SK-N-MC (cell line): Measurements from ENCODE around the gene TRUB2.

Experiments used
- DNase-seq: peaks from one replicate; pipeline ENCODE4 v3.0.0-alpha.2; 2011; ENCODE audit warnings: low read depth, low spot score
- H3K27ac ChIP-seq: fragments of 200-600 bp; sonication (generic); 2 replicates; pipeline ENCODE4 v1.5.1; 2016; ENCODE audit warnings: mixed run types
- H3K36me3 ChIP-seq: fragments of 200-600 bp; sonication (generic); 2 replicates; pipeline ENCODE4 v1.6.1; 2017; ENCODE audit warnings: antibody characterized with exemption, low read length, mixed read lengths; ENCODE audit not compliant: insufficient read depth
- H3K4me3 ChIP-seq: fragments of 200-600 bp; sonication (generic); 2 replicates; pipeline ENCODE4 v1.5.1; 2016
- H3K9ac ChIP-seq: fragments of 200-600 bp; sonication (generic); 2 replicates; pipeline ENCODE4 v1.8.0; 2017; ENCODE audit warnings: mixed run types, mixed read lengths; ENCODE audit not compliant: insufficient read length
- H3K9me3 ChIP-seq: fragments of 200-600 bp; sonication (generic); 2 replicates; pipeline ENCODE4 v1.6.1; 2017; ENCODE audit warnings: low read depth, mild to moderate bottlenecking, antibody characterized with exemption, low read length, moderate library complexity, mixed read lengths
- EZH2 ChIP-seq: fragments of 200-600 bp; sonication (generic); IDR thresholded peaks from one replicate; pipeline ENCODE4 v1.6.1; 2017; ENCODE audit warnings: antibody characterized with exemption
- FOXP2 ChIP-seq: optimal IDR thresholded peaks from 2 replicates; pipeline ENCODE3; 2011; ENCODE audit warnings: mild to moderate bottlenecking, moderate library complexity; ENCODE audit not compliant: insufficient read depth; ENCODE audit errors: extremely low read length, control extremely low read depth
- POLR2AphosphoS5 ChIP-seq: IDR thresholded peaks from 2 replicates; pipeline ENCODE4 v1.6.1; 2012; ENCODE audit warnings: mild to moderate bottlenecking, low read depth, low read length, borderline replicate concordance

Gene TRUB2

DNA sequence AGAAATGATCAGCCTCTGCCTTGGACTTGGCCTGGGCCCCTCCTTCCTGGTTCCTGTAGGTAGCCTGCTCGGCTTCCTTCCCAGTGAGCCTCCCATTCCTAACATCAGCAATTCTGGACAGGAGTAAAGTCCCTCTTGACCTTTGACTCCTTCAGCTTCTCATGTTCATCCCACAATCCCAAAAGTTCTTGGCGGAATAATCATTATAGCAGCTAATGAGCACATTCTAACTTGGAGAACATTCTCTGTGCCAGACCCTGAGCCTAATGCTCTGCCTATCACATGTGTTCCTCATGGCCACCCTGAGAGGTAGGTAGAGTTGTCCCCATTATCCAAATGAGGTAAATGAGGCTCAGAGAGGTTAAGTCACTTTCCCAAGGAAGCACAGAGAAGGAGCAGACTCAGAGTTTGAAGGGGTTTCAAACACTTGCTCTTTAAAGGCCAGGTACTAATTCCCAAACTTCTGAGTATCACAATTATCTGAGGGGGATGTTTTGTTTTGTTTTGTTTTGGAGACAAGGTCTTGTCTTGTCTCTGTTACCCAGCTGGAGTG, 24.9 kb downstream of the TRUB2 start:
- no peak for TF ChIP-seq EZH2
- no peak for TF ChIP-seq POLR2AphosphoS5
- no peak for TF ChIP-seq FOXP2
- Histone ChIP-seq H3K4me3 (no peak overlapping the region), H3K36me3 (no peaks in the 10 kb centered on the region), H3K27ac (no peak overlapping the region), H3K9ac (no peak overlapping the region), H3K9me3 (no peaks in the 10 kb centered on the region)
- no peak for DNase-seq

DNA sequence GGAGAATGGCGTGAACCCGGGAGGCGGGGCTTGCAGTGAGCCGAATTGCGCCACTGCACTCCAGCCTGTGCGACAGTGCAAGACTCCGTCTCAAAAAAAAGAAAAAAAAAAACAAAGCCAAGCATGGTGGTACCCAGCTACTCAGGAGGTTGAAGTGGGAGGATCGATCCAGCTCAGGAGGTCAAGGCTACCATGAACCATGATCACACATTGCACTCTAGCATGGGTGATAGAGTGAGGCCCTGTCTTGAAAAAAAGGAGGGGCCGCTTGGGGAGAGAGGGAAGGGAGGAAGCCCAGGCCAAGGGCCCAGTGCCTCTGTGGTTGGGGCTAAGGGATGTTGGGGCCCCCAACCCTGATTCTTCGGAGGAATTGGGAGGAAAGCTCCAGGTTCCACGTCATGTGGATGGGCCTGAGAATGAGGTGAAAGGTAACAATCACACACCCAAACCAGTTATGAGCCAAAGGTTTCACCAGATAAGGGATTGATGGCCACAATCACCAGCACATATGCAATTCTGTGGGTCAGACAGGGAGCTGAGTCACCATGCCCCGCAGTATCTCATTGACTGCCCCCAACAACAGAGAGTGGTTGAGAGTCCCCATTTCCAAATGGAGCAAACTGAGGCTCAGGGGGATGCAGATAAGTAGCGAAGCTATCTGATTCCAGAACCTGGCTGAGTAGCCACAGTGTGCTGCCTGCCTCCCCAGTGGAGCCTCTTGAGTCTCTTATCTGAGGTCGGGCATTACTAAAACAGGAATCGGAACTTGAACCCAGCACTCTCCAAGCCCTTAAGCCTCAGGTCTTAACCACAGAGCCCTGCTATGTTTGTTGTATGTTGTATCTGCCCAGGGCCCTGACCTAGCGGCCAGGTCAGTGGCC, 25.7 kb downstream of the TRUB2 start:
- no peak for DNase-seq
- TF ChIP-seq POLR2AphosphoS5, result no peak
- TF ChIP-seq FOXP2, result no peak
- no peak for TF ChIP-seq EZH2
- Histone ChIP-seq H3K9me3 (no peaks in the 10 kb centered on the region), H3K9ac (no peak overlapping the region), H3K4me3 (no peak overlapping the region), H3K27ac (no peak overlapping the region), H3K36me3 (no peaks in the 10 kb centered on the region)

DNA sequence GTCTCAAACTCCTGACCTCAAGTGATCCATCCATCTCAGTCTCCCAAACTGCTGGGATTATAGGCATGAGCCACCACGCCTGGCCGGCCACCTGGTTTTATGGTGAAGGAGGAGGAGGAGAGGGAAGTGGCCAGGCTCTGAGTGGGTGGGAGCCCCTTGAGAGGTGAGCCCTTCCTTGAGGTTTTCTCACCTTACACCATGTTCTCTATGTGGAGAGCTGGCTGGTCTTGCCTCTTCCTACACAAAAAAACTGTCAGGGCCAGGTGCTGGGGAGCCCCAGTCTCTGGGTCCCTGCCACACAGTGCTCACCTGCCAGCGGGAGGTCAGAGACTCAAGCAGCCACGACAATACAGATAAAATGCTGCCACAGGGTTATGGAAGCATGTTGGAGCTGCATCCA, 28.1 kb downstream of the TRUB2 start:
- DNase-seq, result no peak
- no peak overlapping the region for H3K27ac ChIP-seq
- H3K9me3 ChIP-seq, result no peaks in the 10 kb centered on the region
- H3K4me3 ChIP-seq, result no peak overlapping the region
- H3K36me3 ChIP-seq, result no peaks in the 10 kb centered on the region
- no peak for TF ChIP-seq FOXP2
- TF ChIP-seq POLR2AphosphoS5, result no peak
- TF ChIP-seq EZH2, result no peak
- no peak overlapping the region for H3K9ac ChIP-seq

DNA sequence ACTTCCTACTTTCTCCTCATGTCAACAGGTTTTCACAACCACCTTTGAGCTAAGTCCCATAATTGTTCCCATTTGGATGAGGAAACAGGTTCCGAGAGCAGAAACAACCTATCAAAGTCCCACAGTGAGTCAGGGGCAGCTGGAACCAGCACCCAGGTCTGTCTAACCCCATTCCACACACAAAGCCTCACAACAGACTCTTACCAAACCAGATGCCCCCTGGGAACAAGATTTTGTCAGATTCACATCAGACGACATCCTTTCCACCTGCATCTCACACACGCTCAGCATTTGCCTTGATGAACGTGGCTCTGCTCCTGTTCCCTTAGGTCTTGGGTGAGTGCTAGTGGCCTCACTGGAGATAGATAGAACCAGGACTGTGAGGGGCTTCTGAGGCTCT, 29.2 kb downstream of the TRUB2 start:
- no peaks in the 10 kb centered on the region for H3K36me3 ChIP-seq
- no peak overlapping the region for H3K9ac ChIP-seq

DNA sequence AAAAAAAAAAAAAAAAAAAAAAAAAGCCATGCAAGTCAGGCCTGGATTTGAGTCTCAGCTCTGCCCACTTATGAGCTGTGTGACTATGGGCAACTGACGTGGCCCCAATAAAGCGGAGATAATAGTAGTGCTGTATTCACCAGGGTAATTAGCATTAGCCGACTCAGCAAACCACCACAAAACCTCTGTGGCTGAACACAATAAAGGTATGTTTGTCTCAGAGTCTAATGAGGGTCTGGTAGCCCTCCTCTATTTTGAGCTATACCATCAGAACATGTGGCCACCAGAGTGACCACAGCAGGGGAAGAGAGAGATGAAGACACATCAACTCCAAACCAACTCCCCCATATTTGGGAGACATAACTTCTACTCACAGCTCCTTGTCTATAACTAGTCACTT, 30.2 kb downstream of the TRUB2 start:
- H3K9me3 ChIP-seq, result no peaks in the 10 kb centered on the region
- H3K36me3 ChIP-seq, result no peaks in the 10 kb centered on the region
- no peak for DNase-seq
- no peak overlapping the region for H3K27ac ChIP-seq
- H3K4me3 ChIP-seq, result no peak overlapping the region
- H3K9ac ChIP-seq, result no peak overlapping the region
- TF ChIP-seq POLR2AphosphoS5 (no peak), FOXP2 (no peak), EZH2 (no peak)

More for the DNA sequence above, 29.2 kb downstream of the TRUB2 start:
- no peak for TF ChIP-seq FOXP2
- TF ChIP-seq EZH2, result no peak
- TF ChIP-seq POLR2AphosphoS5, result no peak
- Histone ChIP-seq H3K9me3 (no peaks in the 10 kb centered on the region), H3K27ac (no peak overlapping the region), H3K4me3 (no peak overlapping the region)
- no peak for DNase-seq

DNA sequence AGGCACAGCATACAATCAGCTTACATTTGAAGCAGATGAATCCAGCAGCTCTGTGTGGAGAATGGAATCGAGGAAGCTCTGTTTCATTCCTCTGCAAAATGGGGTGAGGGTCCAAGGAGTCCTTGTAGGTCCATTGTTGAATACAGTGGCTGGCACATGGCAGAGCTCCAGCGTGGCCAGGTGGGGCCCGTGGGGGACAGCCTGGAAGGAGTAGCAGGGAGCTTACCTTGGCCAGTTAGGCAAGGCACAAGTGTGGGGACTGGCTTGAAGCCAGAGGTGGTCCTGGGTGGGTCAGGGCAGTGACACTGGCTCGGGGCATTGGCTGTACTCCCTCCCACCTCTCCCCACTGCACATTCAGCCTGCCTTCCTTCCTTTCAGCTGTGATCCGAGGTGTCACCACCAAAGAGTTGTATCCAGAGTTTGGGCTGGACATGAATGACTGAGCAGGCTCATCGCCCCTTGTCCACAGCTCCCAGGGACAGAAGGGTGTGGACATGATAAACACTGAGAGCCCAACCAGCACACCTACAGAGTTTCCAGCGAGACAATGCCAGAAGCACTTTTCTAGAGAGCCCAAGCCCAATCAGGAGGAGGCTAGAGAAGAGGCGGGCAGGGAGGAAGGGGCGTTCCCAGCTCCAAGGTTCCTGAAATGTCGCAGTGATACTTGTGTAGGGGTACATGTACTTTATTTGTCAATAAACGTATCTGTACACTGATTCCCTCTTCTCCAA, 33.8 kb downstream of the TRUB2 start:
- Histone ChIP-seq H3K36me3 (no peaks in the 10 kb centered on the region), H3K4me3 (no peak overlapping the region), H3K9ac (no peak overlapping the region), H3K27ac (no peak overlapping the region), H3K9me3 (no peaks in the 10 kb centered on the region)
- no peak for DNase-seq
- TF ChIP-seq EZH2 (no peak), POLR2AphosphoS5 (no peak), FOXP2 (no peak)

DNA sequence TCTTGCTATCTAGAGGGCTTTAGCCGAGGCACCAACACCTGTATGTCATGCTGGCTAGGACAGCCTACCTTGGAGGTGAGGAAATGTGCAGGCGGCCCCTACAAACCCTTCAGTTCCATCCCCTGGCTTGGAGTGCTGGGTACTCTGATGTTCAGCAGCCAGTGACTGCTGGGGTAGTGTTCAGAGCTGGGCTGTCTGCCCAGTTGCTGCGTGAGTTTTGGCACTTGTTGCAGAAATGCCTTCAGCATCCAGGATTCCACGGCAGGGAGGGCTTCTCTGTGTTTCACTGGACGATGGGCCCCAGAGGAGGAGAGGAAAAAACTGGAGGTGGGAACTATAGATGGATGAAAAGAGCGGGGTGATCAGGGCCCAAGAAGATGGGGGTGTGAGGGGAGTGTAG, 35.8 kb downstream of the TRUB2 start:
- no peaks in the 10 kb centered on the region for H3K9me3 ChIP-seq
- no peak overlapping the region for H3K27ac ChIP-seq
- no peak for DNase-seq
- no peak for TF ChIP-seq POLR2AphosphoS5
- no peak for TF ChIP-seq EZH2
- TF ChIP-seq FOXP2, result no peak
- no peaks in the 10 kb centered on the region for H3K36me3 ChIP-seq
- no peak overlapping the region for H3K4me3 ChIP-seq
- no peak overlapping the region for H3K9ac ChIP-seq

DNA sequence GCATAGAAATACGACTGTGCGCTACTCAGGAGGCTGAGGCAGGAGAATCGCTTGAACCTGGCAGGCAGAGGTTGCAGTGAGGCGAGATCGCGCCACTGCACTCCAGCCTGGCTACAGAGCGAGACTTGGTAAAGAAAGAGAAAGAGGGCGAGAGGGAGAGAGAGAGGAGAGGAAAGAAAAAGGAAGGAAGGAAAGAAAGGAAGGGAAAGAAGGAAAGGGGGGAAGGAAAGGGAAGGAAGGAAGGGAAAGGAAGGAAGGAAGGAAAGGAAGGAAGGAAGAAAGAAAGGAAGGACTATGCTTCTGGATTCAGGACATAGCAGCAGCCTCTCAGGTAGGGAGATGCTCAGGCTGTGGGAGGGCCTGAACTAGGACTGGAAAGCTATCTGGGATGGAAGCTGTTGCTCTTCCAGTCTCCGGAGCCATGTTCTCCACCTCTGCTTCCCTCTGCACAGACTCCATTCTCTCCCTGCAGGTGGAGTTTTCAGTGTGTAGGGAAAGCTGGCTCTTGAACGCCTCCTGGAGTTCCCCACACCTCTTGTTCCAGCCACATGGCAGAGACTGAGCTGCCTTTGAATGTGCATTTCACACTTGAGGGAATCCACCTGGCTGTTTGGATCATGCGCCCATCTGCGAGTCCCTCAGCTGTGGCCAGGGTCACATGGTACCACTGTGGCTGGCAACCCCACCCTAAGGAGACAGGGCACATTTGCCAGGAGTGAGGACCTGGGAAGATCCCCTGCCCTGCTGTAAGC, 37.0 kb downstream of the TRUB2 start:
- no peaks in the 10 kb centered on the region for H3K9me3 ChIP-seq
- TF ChIP-seq POLR2AphosphoS5, result no peak
- TF ChIP-seq FOXP2, result no peak
- TF ChIP-seq EZH2, result no peak
- no peak overlapping the region for H3K27ac ChIP-seq
- H3K4me3 ChIP-seq, result no peak overlapping the region
- DNase-seq, result no peak
- no peak overlapping the region for H3K9ac ChIP-seq
- no peaks in the 10 kb centered on the region for H3K36me3 ChIP-seq
